GM18508 (cell line): ENCODE results near the gene GVQW3.

ENCODE experiments used
- ATAC-seq: cut with Tn5 transposase; IDR thresholded peaks from one replicate; pipeline ENCODE4 v1.9.1; 2021; ENCODE audit warnings: moderate number of reproducible peaks; ENCODE audit not compliant: insufficient read depth, unreplicated experiment

GVQW3 gene

GRCh38 chr11:76444065-76444383 is 62.9 kb downstream of the GVQW3 start:
- ATAC-seq = no peak

- ATAC-seq = peak; percentile 79
Measured at GRCh38 chr11:76444384-76445120, 63.4 kb downstream of the GVQW3 start, which contains the start of gene EMSY. TSS of gene EMSY (plus strand) at chr11:76445018. CDS start at chr11:76446939, 1,921 bp downstream.

GRCh38 chr11:76445121-76446084 is 64.3 kb downstream of the GVQW3 start:
- ATAC-seq = no peak

- no peak for ATAC-seq
Measured at GRCh38 chr11:76448506-76448905, 67.4 kb downstream of the GVQW3 start.

GRCh38 chr11:76453248-76453647 is 72.1 kb downstream of the GVQW3 start:
- ATAC-seq = no peak

GRCh38 chr11:76455331-76455730 is 74.2 kb downstream of the GVQW3 start:
- no peak for ATAC-seq

GRCh38 chr11:76455931-76456330 is 74.8 kb downstream of the GVQW3 start:
- no peak for ATAC-seq

GRCh38 chr11:76456571-76456970 is 75.4 kb downstream of the GVQW3 start:
- ATAC-seq = no peak
